Raji (cell line): ENCODE measurements around the gene GRID2.

Source experiments
- POLR2A ChIP-seq: IDR thresholded peaks from 2 replicates; pipeline ENCODE4 v1.6.1; 2011; ENCODE audit warnings: low read depth, low read length, control low read depth; ENCODE audit not compliant: insufficient read depth

GRID2 gene

DNA sequence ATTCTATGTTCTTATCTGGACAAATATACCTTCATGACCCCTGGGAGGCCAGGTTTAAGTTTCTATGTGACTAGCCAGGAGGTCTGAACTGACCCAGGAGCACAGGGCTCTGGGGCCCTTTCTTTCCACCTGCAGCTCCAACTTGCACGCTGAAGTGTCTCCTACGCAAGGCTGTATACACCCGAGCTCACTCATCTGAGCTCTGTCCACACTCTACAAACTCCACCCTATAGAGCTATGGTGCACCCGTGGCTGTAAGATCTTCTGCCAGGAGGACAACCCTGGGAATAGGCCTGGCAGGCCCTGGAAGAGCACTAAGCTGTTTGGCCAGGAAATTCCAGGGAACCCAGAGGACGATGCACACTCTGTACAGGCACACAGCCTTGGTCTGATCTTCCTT is 1464.2 kb downstream of the GRID2 start:
- no peak for TF ChIP-seq POLR2A

- TF ChIP-seq POLR2A: no peak
Measured at GRCh38 chr4:93770201-93770600, 1466.4 kb downstream of the GRID2 start.

GRCh38 chr4:93771640-93772411 is 1468.1 kb downstream of the GRID2 start:
- no peak for TF ChIP-seq POLR2A

DNA sequence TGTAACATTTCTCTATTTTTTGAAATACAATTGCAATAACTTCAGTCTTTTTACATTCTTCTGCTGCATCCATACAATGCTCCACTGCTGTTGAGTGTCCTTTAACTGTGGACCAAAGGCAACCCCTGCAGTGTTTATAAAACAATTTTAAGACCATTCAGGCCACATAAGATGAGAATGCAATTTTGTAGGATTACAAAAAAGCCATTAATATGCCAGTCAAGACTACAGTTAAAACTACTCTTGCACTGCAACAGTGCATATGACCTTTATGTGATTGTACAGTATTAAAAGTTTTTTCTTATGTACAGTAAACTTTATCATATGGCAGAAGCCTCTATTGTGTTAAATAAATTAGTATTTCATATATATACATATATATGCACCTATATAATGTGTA is 1469.1 kb downstream of the GRID2 start:
- no peak for TF ChIP-seq POLR2A

DNA sequence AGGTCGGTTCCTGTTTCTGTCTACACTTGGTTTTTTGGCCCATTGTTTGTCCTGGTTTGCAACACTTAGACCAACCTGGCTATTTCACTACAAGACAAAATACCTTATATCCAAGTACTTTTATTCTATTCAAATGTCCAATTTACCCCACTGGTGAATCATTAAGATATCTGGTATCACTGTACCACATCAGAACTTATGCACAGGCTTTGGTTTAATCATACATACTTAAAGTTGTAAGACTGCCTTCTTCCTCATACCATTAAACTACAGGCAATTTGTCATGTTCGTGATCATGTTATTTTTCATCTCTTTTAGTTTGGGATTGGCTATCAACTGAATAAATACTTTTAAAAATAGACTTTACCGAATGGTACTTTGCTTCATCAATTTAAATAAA is 1471.8 kb downstream of the GRID2 start:
- no peak for TF ChIP-seq POLR2A

- TF ChIP-seq POLR2A: no peak
Measured at GRCh38 chr4:93776386-93777080, 1472.8 kb downstream of the GRID2 start.

GRCh38 chr4:93777081-93777460 is 1473.3 kb downstream of the GRID2 start:
- no peak for TF ChIP-seq POLR2A

DNA sequence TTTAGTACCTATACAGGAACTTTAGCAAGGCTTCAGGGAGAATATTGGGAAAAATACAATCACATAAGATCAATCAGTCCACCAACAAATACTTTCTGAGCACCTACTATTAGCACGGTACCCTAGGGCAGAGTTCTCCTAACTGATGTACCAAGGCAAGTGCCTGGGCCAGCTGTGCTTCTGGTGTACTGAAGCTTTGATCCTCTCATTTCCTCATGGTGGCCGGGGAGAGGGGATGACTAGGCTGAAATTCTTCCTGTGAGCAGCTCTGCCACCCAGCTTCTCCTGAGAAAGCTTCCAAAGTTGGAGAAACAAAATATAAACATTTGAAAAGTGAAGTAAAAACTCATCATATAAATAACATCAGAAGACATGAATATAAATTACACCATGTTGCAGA is 1475.5 kb downstream of the GRID2 start:
- TF ChIP-seq POLR2A: no peak

GRCh38 chr4:93780080-93780479 is 1476.3 kb downstream of the GRID2 start:
- no peak for TF ChIP-seq POLR2A

- TF ChIP-seq POLR2A: no peak
Measured at GRCh38 chr4:93781198-93781597, 1477.4 kb downstream of the GRID2 start.

GRCh38 chr4:93786149-93786548 is 1482.4 kb downstream of the GRID2 start:
- TF ChIP-seq POLR2A: no peak

DNA sequence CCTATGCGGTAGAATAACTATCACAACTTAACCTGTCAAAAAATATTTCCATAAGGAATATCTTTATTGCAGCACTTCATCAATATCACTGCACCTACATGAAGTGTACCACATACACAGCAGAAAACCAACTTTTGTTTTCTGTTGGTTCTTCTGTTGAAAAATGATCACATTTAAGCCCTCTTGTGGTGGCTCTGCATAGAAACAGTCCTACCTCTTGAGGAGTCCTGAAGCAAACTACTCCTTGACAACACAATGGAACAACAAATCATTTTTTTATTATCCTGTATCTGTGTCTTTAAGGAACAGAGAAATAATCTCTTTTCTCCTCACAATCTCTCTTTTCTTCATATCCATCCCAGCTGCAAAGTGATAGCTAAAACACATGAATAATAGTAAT is 1484.9 kb downstream of the GRID2 start:
- TF ChIP-seq POLR2A: no peak

GRCh38 chr4:93791570-93792195 is 1487.9 kb downstream of the GRID2 start:
- no peak for TF ChIP-seq POLR2A

DNA sequence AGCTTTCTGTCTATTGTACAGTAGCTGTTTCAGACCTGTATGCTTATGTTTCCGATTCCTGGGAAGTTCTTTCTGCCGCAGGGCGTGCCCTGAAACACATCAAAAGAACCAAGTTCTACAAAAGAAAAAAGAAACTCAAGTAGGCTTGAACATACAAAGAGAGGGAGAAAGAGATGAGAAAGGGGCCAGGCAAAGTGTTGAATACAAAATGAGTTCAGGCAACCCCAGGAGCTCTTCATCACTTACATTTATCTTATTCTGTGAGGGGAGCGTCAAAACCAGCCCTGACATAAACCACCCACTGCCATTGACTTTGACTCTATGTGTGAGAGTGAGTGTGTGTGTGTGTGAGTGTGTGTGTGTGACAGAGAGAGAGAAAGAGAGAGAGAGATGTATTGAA is 1498.3 kb downstream of the GRID2 start:
- TF ChIP-seq POLR2A: no peak

DNA sequence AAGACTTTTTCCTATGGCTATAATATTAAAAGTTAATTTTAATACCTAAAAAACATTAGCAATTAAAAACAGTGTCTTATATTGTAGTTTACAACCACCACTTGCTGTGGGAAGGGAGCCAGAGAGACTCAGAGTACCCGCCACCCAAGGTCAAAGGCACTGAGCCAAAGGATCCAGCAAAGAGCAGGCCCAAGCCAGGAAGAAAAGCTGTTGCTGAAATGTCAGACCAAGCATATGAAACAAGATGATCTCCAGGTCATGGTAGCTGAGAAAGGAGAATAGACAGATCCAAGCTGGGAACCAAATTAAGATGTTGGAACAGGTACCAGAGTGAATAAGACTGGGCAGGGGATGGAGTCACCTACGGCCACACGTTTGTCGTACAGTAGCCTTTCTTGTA is 1506.0 kb downstream of the GRID2 start:
- TF ChIP-seq POLR2A: no peak

- TF ChIP-seq POLR2A: no peak
Measured at GRCh38 chr4:93810340-93810992, 1506.7 kb downstream of the GRID2 start.

DNA sequence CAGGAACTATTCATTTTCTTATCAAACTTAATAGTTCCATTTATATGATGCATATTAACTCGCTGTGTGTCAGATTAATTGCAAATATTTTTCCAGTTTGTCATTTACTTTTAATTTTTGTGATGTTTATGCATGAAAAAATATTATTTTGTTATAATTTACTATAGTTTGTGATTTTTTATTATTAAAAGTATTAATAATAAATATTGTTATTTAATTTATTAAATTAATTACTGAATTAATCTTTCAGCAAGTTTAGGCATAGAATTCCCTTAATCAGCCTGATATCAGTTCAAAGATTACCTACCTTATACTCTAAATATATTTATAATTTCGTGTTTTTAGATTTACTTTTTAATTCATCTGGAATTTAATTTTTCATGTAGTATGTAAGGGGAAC is 1509.3 kb downstream of the GRID2 start:
- no peak for TF ChIP-seq POLR2A
